Skeletal muscle tissue (tissue), 4 donors: ENCODE data around the gene MAGEA8. TPM values are rescaled to one million over a fixed set of nuclear protein-coding genes. Genes with fewer than 3 reads are reported as not detected.
"Not testable (repeated sequence)": the region's sequence is repeated elsewhere in the genome, so short reads cannot be mapped to it uniquely, and the experiment has no call there.

Source experiments
- H3K27ac ChIP-seq: one replicate; pipeline ENCODE4 v1.7.0; 2013; ENCODE audit warnings: mild to moderate bottlenecking, low read depth, low read length, inconsistent platforms
- H3K27me3 ChIP-seq, 3 donors: one replicate each; pipeline ENCODE4 v1.7.0; 2013; ENCODE audit warnings: low read length in 3 of 3; ENCODE audit not compliant: control insufficient read depth in 3 of 3, insufficient read depth in 3 of 3
- H3K36me3 ChIP-seq, 3 donors: one replicate each; pipeline ENCODE4 v1.7.0; 2013; ENCODE audit warnings: low read length in 3 of 3; ENCODE audit not compliant: control insufficient read depth in 3 of 3, insufficient read depth in 3 of 3
- H3K4me1 ChIP-seq, 3 donors: one replicate each; pipeline ENCODE4 v1.7.0; 2013; ENCODE audit warnings: low read length in 3 of 3, mild to moderate bottlenecking in 3 of 3; ENCODE audit not compliant: control insufficient read depth in 3 of 3, insufficient read depth in 3 of 3
- H3K4me3 ChIP-seq, 3 donors: one replicate each; pipeline ENCODE4 v1.7.0; 2013; ENCODE audit warnings: low read length in 3 of 3
- H3K9ac ChIP-seq, 3 donors: one replicate each; pipeline ENCODE4 v1.7.0; 2013; ENCODE audit warnings: low read length in 3 of 3, mild to moderate bottlenecking in 3 of 3, moderate library complexity in 2 of 3, low read depth in 1 of 3
- H3K9me3 ChIP-seq, 3 donors: one replicate each; pipeline ENCODE4 v1.7.0; 2013; ENCODE audit warnings: low read length in 3 of 3; ENCODE audit not compliant: control insufficient read depth in 3 of 3
- total RNA-seq: library from RNA; depleted of rRNA; stranded (reverse); fragments of >200 nt; gene quantifications from one replicate; pipeline ENCODE4 v1.2.3, GENCODE V29; 2014
- donor health status: Osteomylitis.

Gene MAGEA8
- total RNA-seq, 1 donor from 2014 or later: not detected

GRCh38 chrX:149898554-149898953 lies 17.6 kb downstream of the MAGEA8 start:
- H3K27me3 ChIP-seq: no peaks in the 10 kb centered on the region
- H3K9ac ChIP-seq: no peak overlapping the region
- H3K4me1 ChIP-seq: no peaks in the 10 kb centered on the region
- H3K27ac ChIP-seq: no peak overlapping the region
- H3K9me3 ChIP-seq: no peaks in the 10 kb centered on the region
- no peak overlapping the region for H3K4me3 ChIP-seq
- H3K36me3 ChIP-seq: no peaks in the 10 kb centered on the region

- Histone ChIP-seq H3K4me1 (no peaks in the 10 kb centered on the region), H3K4me3 (no peak overlapping the region)
Observed at GRCh38 chrX:149903889-149904748, 23.1 kb downstream of the MAGEA8 start.

GRCh38 chrX:149908308-149908707 lies 27.3 kb downstream of the MAGEA8 start:
- Histone ChIP-seq H3K9me3 (no peaks in the 10 kb centered on the region), H3K27me3 (no peaks in the 10 kb centered on the region), H3K9ac (no peak overlapping the region), H3K4me1 (no peaks in the 10 kb centered on the region), H3K36me3 (no peaks in the 10 kb centered on the region), H3K27ac (no peak overlapping the region), H3K4me3 (no peak overlapping the region)

More at GRCh38 chrX:149903889-149904748, 23.1 kb downstream of the MAGEA8 start:
- H3K27me3 ChIP-seq: no peaks in the 10 kb centered on the region
- H3K9ac ChIP-seq: no peak overlapping the region
- no peaks in the 10 kb centered on the region for H3K9me3 ChIP-seq
- no peaks in the 10 kb centered on the region for H3K36me3 ChIP-seq
- no peak overlapping the region for H3K27ac ChIP-seq

- H3K4me1 ChIP-seq: no peaks in the 10 kb centered on the region
- H3K27ac ChIP-seq: no peak overlapping the region
- no peak overlapping the region for H3K9ac ChIP-seq
- H3K9me3 ChIP-seq: no peaks in the 10 kb centered on the region
- H3K36me3 ChIP-seq: no peaks in the 10 kb centered on the region
- no peak overlapping the region for H3K4me3 ChIP-seq
- H3K27me3 ChIP-seq: no peaks in the 10 kb centered on the region
Observed at GRCh38 chrX:149908727-149909126, 27.7 kb downstream of the MAGEA8 start.

- Histone ChIP-seq H3K27ac (no peak overlapping the region), H3K9me3 (no peaks in the 10 kb centered on the region), H3K4me1 (no peaks in the 10 kb centered on the region), H3K4me3 (no peak overlapping the region), H3K36me3 (no peaks in the 10 kb centered on the region), H3K27me3 (no peaks in the 10 kb centered on the region), H3K9ac (no peak overlapping the region)
Observed at GRCh38 chrX:149909324-149910177, 28.6 kb downstream of the MAGEA8 start.

GRCh38 chrX:149910178-149910695 lies 29.3 kb downstream of the MAGEA8 start:
- H3K4me1 ChIP-seq: no peaks in the 10 kb centered on the region
- no peaks in the 10 kb centered on the region for H3K36me3 ChIP-seq
- no peak overlapping the region for H3K9ac ChIP-seq
- H3K27ac ChIP-seq: no peak overlapping the region
- no peak overlapping the region for H3K4me3 ChIP-seq
- no peaks in the 10 kb centered on the region for H3K9me3 ChIP-seq
- no peaks in the 10 kb centered on the region for H3K27me3 ChIP-seq

- Histone ChIP-seq H3K4me1 (no peaks in the 10 kb centered on the region), H3K27me3 (no peaks in the 10 kb centered on the region), H3K27ac (no peak overlapping the region), H3K4me3 (no peak overlapping the region), H3K9ac (no peak overlapping the region), H3K9me3 (no peaks in the 10 kb centered on the region), H3K36me3 (no peaks in the 10 kb centered on the region)
Observed at GRCh38 chrX:149916745-149917392, 35.9 kb downstream of the MAGEA8 start.

- not testable (repeated sequence) for H3K27me3 ChIP-seq, H3K9me3 ChIP-seq, H3K36me3 ChIP-seq
Observed at GRCh38 chrX:149923836-149924235, 42.9 kb downstream of the MAGEA8 start.

GRCh38 chrX:149924434-149924833 lies 43.5 kb downstream of the MAGEA8 start:
- not testable (repeated sequence) for H3K27me3 ChIP-seq, H3K9ac ChIP-seq, H3K36me3 ChIP-seq, H3K9me3 ChIP-seq, H3K4me3 ChIP-seq, H3K4me1 ChIP-seq, H3K27ac ChIP-seq

More at GRCh38 chrX:149923836-149924235, 42.9 kb downstream of the MAGEA8 start:
- not testable (repeated sequence) for H3K4me3 ChIP-seq, H3K4me1 ChIP-seq, H3K9ac ChIP-seq, H3K27ac ChIP-seq
